Measurements from ENCODE around the gene PPM1G.
A peak's percentile ranks its signal among the peaks of the same experiment; 100 is the strongest.

DNA sequence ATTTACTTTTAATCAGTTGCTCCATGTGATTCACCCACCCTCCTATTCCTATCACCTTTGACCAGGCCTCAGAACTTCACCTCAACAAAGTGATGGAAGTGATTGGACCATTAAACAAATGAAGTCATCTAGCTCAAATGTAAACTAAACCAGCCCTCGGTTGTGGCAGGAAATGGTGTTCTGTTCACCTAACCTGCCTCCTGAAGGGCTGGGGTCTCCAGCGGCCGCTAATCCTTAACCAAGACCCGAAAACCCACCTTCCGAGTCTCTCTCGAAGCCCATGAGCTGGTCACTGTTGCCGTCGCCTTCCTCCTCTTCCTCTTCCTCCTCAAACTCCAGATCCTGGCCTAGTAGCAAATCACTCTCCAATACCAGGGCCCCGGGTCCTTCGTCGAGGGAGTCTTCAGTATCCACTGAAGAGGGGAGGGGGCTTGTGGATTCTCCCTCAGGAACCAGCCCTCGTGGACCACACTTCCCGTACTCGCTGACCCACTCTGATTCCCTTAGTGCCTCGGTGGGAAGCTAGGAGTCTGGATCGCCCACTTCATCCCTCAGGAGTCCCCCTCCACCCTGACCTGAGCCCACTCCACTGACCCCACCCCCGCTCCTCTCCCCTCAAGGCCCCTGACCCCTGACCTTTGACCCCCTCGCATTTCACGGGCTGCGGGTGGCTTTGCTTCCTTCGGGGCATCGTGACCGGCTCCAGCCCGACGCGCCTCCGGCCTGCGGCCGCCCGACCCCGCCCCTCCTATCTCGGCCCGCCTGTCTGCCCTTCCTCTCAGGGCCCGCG is 29.4 kb downstream of the PPM1G start:
- TF ChIP-seq, protein P1, sequence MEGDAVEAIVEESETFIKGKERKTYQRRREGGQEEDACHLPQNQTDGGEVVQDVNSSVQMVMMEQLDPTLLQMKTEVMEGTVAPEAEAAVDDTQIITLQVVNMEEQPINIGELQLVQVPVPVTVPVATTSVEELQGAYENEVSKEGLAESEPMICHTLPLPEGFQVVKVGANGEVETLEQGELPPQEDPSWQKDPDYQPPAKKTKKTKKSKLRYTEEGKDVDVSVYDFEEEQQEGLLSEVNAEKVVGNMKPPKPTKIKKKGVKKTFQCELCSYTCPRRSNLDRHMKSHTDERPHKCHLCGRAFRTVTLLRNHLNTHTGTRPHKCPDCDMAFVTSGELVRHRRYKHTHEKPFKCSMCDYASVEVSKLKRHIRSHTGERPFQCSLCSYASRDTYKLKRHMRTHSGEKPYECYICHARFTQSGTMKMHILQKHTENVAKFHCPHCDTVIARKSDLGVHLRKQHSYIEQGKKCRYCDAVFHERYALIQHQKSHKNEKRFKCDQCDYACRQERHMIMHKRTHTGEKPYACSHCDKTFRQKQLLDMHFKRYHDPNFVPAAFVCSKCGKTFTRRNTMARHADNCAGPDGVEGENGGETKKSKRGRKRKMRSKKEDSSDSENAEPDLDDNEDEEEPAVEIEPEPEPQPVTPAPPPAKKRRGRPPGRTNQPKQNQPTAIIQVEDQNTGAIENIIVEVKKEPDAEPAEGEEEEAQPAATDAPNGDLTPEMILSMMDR (IDR thresholded peaks at IDR 0.05 in 8 of 11, conservative IDR thresholded peaks at IDR 0.05 in 3 of 11), result no peak
- TF ChIP-seq POLR2A (IDR thresholded peaks at IDR 0.05) (no peak), POLR2AphosphoS5 (IDR thresholded peaks at IDR 0.05) (peak in 2 of 3 donors; percentile 45 to 64)
